ENCODE data around the gene SDSL.

- TF ChIP-seq CTCF (IDR thresholded peaks at IDR 0.05) (no peak), POLR2A (IDR thresholded peaks at IDR 0.05) (no peak), EP300 (IDR thresholded peaks at IDR 0.05) (no peak)
Observed at GRCh38 chr12:113409462-113410124, 12.6 kb upstream of the SDSL start.

Data from sigmoid colon (tissue), 4 donors.